IPS DF 19.7 (cell line): Measurements from ENCODE around the gene RNF14.
"Not testable (repeated sequence)": the region's sequence is repeated elsewhere in the genome, so short reads cannot be mapped to it uniquely, and the experiment has no call there.

Experiments used
- DNase-seq: peaks from one replicate; pipeline ENCODE4 v3.0.0-alpha.2; 2013; ENCODE audit warnings: low read depth, low spot score

Gene RNF14

DNA sequence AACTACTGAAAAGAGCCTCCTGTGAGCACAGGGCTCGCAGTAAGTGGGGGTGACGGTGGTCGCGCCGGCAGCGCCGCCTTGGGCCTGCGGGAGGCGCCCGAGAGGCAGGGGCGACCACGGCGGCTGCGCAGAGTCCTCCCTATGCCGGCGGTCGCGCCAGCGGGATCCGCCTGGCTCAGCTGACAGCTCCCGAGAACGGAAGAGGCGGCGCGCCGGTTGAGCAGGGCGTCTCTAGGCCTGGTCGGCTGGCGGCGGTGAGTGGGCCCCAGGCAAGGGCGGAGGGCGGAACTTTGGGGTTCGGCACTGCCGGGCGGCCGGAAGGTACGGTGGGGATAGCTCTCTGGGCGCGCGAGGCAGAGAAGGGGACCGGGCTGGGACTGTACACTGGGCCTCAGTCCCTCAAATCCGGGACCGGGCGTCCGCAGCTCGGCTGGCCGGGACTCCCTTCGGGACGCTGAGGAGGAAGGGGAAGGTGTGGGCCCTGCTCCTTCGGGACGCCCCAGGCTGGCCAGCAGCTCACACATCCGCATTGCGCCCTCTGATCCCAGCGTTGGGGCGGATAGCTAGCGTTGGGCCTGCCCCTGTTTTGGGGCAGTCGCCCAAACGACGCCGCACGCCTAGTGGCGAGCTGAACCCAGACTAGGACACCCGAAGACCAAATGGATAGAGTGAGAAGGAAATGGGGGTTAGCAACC is at the start of gene RNF14:
Gene RNF14 (plus strand): TSS at position 192 of the 695 bp plus-strand sequence. CDS start 4,484 bp downstream, outside the sequence.
- DNase-seq, result no peak

- DNase-seq, result no peak
Measured at GRCh38 chr5:141919218-141920119, 49.4 kb upstream of the RNF14 start.

DNA sequence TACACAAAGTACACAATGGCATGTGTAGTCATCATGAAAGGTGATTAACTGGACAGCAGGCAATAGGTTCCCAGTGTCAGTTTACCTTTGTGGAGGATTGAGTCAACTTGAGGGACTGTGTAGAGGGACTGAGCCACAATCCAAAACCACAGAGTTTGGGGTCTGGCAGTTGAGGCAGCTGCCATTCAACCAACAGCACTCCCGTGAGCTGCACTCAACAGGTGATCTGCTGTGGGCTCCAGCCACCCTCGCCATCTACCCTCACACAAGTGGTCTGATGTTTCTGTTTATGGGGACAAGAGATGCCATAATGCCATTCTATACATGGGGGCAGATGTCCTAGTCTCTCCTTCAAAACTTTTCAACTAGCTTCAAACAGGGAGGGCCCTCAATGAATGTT is 48.1 kb upstream of the RNF14 start:
- DNase-seq, result no peak

GRCh38 chr5:141922827-141923447 is 46.0 kb upstream of the RNF14 start:
- DNase-seq, result not testable (repeated sequence)

GRCh38 chr5:141923448-141924313 is 45.2 kb upstream of the RNF14 start, which contains the start of gene DELE1:
TSS of gene DELE1 (plus strand) at chr5:141923871. CDS start at chr5:141923942, 71 bp downstream.
- DNase-seq, result peak; percentile 87

- DNase-seq, result no peak
Measured at GRCh38 chr5:141926434-141926833, 42.5 kb upstream of the RNF14 start.

DNA sequence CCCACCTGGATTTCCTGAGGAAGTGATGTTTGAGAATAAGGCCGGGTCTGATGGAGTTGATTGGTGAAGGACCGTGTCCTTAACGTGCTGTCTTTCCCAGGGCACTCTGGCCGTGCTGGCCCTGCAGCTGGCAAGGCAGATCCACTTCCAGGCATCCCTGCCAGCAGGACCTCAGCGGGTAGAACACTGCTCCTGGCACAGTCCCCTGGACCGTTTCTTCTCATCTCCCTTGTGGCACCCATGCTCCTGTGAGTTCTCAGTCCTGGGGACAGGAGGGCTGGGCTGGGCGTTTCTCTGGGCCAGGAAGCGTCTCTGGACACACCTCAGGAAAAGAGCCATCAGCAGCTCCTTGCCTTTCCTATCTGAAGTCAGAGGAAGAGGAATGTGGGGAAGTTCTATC is 40.9 kb upstream of the RNF14 start:
- no peak for DNase-seq

- DNase-seq, result no peak
Measured at GRCh38 chr5:141929398-141930058, 39.4 kb upstream of the RNF14 start.

DNA sequence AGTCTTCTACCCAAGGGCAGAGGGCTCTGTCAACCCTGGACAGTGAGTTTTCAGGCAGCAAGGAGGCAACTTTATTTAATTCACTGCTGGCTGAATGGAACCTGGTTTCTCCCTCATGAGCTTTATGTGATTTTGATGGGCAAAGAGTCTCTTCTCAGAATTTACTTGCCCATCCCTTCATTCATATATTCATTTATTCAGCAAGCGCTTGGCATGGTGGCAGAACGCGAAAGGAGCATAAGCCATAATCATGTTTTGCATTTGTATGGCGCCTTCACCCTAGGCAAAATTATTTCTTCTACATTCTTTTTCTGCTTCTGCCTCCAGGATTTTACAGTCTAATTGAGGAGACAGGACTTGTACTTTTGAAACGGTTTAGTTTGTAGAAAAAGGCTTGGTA is 37.2 kb upstream of the RNF14 start:
- DNase-seq, result no peak

DNA sequence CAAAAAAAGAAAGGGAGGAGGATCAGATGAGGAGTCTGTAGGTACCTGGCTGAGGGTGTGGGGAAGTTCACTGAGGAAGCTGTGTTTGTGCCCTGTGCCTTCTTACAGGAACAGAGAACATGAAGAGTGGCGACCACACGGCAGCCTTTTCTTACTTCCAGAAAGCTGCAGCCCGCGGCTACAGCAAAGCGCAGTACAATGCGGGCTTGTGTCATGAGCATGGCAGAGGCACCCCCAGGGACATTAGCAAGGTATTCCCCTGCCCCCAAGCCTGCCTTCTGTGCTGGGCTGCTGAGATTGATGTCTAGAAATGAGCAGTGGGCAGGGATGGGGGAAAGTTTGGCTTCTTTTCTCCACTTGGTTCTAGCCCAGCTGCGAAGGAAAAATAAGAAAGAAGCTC is 35.8 kb upstream of the RNF14 start:
- DNase-seq, result no peak

GRCh38 chr5:141934099-141934844 is 34.6 kb upstream of the RNF14 start:
- no peak for DNase-seq

DNA sequence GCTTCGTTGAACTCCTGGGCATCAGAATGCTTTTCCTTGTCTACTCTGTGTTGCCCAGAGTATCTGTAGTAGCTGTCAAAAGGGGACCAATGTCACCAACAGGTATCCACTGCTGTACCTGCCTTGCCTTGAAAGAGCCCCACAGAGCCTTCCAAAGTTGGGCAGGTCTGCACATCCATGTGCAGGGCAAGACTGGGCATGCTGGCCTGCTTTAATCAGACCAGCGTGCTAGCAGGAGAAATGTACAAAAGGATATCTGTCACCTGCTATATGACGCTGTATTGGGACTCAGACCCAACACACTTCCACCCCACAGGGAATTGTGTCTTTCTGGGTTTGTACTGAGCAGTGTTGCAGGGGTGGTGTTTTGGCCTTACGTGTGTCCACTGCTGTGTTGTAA is 33.4 kb upstream of the RNF14 start:
- DNase-seq, result no peak

- no peak for DNase-seq
Measured at GRCh38 chr5:141940695-141941271, 28.1 kb upstream of the RNF14 start.

DNA sequence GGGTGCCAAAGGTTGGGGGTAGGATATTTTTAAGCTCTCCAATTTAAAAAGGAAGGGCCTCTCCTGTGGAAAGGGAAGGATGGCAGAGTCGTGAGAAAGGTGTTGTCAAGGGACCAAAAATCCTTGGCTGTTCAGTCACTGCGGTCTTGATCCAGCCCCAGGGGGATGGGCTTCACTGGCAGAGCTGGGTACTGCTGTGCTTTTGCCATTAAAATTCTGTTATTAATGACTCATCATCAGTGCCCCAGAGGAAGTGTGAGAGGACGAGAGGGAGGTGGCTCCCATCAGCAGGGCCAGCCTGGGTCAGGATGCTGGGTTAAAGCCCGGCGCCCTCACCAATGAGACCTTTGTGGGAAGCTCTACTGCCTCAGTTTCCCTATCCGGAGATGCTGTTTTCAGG is 27.6 kb upstream of the RNF14 start:
- DNase-seq, result no peak

GRCh38 chr5:141941779-141942178 is 27.1 kb upstream of the RNF14 start:
- DNase-seq, result no peak

GRCh38 chr5:141942185-141942857 is 26.6 kb upstream of the RNF14 start:
- DNase-seq, result no peak

DNA sequence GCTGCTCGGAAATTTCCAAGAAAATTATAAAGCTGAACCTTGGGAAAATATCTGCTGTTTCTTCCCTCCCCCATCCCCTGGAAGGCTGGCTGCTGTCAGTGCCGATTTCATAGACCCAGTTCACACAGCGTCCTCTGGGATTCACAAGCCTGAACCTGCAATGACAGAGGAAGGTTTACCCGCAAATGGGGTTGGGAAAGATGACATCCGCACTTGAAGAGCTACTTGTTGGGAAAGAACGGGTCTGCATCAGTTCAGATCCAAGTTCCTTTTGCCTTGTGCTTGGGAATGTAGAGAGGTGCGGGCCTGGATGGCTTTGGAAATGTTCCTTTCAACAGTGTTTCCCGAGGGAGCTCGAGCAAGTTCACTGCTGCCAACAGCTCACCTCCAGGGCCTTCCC is 24.8 kb upstream of the RNF14 start:
- no peak for DNase-seq

GRCh38 chr5:141945511-141946051 is 23.3 kb upstream of the RNF14 start:
- no peak for DNase-seq

GRCh38 chr5:141947316-141947715 is 21.6 kb upstream of the RNF14 start:
- DNase-seq, result no peak
